ENCODE measurements around the gene CCSER1. TPM values are rescaled to one million over a fixed set of nuclear protein-coding genes. Genes with fewer than 3 reads are reported as not detected.

CCSER1 gene
- total and polyA plus RNA-seq, 2 of the 8 experiments (the other 6 are each of a cell fraction or from before 2014, with no cell fraction given): 0.26 to 0.84 TPM

DNA sequence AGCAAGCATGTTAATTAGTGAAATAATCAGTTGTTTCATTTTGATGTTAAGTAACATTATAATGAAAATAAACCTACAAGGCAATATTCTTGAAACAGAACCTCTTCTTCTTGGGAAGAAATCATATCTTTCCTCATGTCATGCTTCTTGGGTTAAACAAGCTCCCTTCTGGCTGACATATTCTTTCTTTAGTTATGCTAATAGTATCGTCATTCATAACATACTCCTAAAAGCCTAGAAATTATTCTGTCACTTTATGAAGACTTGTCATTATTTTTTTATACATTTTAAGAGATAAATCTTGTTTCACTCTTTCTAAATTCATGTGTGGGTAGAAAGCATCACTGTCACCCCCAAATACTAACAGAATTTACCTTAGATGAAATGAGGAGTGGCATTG, 1129.6 kb downstream of the CCSER1 start (continued):
- TF ChIP-seq BCL11A (IDR thresholded peaks at IDR 0.05; ENCODE audit: low read depth in 2 of 2, low read length in 2 of 2) (no peak), SUZ12 (IDR thresholded peaks at IDR 0.05; ENCODE audit: low read length) (no peak), FOSL1 (IDR thresholded peaks at IDR 0.05; ENCODE audit: insufficient read depth, low read depth, low read length) (no peak), BRCA1 (IDR thresholded peaks at IDR 0.05; ENCODE audit: low read depth, low read length) (no peak)
